RPMI8226 (cell line): ENCODE results near the gene GET3.
"Not testable (repeated sequence)": the region's sequence is repeated elsewhere in the genome, so short reads cannot be mapped to it uniquely, and the experiment has no call there.

Experiments used
- DNase-seq: peaks from one replicate; pipeline ENCODE4 v3.0.0-alpha.2; 2015

GET3 gene

GRCh38 chr19:12720296-12720695 lies 17.0 kb upstream of the GET3 start:
- DNase-seq: no peak

- no peak for DNase-seq
These were observed 16.2 kb upstream of the GET3 start for GRCh38 chr19:12720851-12721655.

- DNase-seq: peak; percentile 48
These were observed 15.4 kb upstream of the GET3 start for GRCh38 chr19:12721656-12722565.

- DNase-seq: peak; percentile 99
These were observed 14.5 kb upstream of the GET3 start for GRCh38 chr19:12722566-12723380.

- DNase-seq: no peak
These were observed 14.0 kb upstream of the GET3 start for GRCh38 chr19:12723381-12723640.

GRCh38 chr19:12723641-12724426 lies 13.5 kb upstream of the GET3 start, which contains the start of gene TNPO2:
Gene TNPO2 (minus strand): TSS chr19:12723932. CDS start chr19:12720977, 2,955 bp downstream.
- peak; percentile 83 for DNase-seq

GRCh38 chr19:12725612-12726011 lies 11.7 kb upstream of the GET3 start:
- DNase-seq: not testable (repeated sequence)

GRCh38 chr19:12726988-12727316 lies 10.3 kb upstream of the GET3 start:
- no peak for DNase-seq

GRCh38 chr19:12727745-12728433 lies 9.4 kb upstream of the GET3 start:
- no peak for DNase-seq

GRCh38 chr19:12730064-12730463 lies 7.2 kb upstream of the GET3 start:
- no peak for DNase-seq

- DNase-seq: no peak
These were observed 6.0 kb upstream of the GET3 start for GRCh38 chr19:12731337-12731736.

GRCh38 chr19:12733369-12734214 lies 3.7 kb upstream of the GET3 start:
- peak; percentile 80 for DNase-seq

GRCh38 chr19:12737835-12738351 lies 596 bp downstream of the GET3 start:
- DNase-seq: no peak

- DNase-seq: no peak
These were observed 8.0 kb downstream of the GET3 start for GRCh38 chr19:12745166-12745897.

GRCh38 chr19:12748489-12748888 lies 11.2 kb downstream of the GET3 start:
- DNase-seq: no peak

GRCh38 chr19:12749938-12750521 lies 12.7 kb downstream of the GET3 start:
- DNase-seq: no peak

- no peak for DNase-seq
These were observed 13.6 kb downstream of the GET3 start for GRCh38 chr19:12750851-12751250.

- no peak for DNase-seq
These were observed 14.3 kb downstream of the GET3 start, which contains the start of gene BEST2 for GRCh38 chr19:12751635-12752034. Gene BEST2 (plus strand): TSS chr19:12751791. CDS start chr19:12752593, 802 bp downstream.

GRCh38 chr19:12752056-12752781 lies 14.9 kb downstream of the GET3 start:
- no peak for DNase-seq
